B cell (primary cell): ENCODE data around the gene MAP3K13. TPM values are rescaled to one million over a fixed set of nuclear protein-coding genes. Genes with fewer than 3 reads are reported as not detected.

ENCODE experiments used
- ATAC-seq: fragments of 200-7000 bp; cut with Tn5 transposase; one replicate; pipeline ENCODE4 v1.10.0; 2021; ENCODE audit warnings: low read depth, mild to moderate bottlenecking, moderate number of reproducible peaks, moderate library complexity
- CTCF ChIA-PET: fragments of 350-600 bp; sonication (Branson Sonifier 250); formaldehyde crosslinking; loops from one replicate; lab custom pipeline; 2021; ENCODE audit warnings: antibody characterized with exemption, inconsistent platforms; lab: Charles Lee
- POLR2A ChIA-PET: fragments of 350-600 bp; sonication (Branson Sonifier 250); formaldehyde crosslinking; loops from one replicate; lab custom pipeline; 2021; ENCODE audit warnings: antibody characterized with exemption; lab: Charles Lee
- DNase-seq: peaks from one replicate; pipeline ENCODE4 v3.0.0; 2013
- H2AFZ ChIP-seq: 2 replicates; pipeline ENCODE4 v1.6.1; 2012; ENCODE audit warnings: mild to moderate bottlenecking, low read depth, low read length; ENCODE audit not compliant: insufficient read depth, poor library complexity, severe bottlenecking
- H3K27ac ChIP-seq, 2 donors: 1 replicate in 1 of 2; 2 replicates in 1 of 2; pipeline ENCODE4 v1.5.1; 2012 to 2013; ENCODE audit warnings: low read length in 2 of 2, mild to moderate bottlenecking in 2 of 2, moderate library complexity in 1 of 2
- H3K27me3 ChIP-seq, 4 experiments: fragments of 200-600 bp in 1 of 4; sonication (generic) in 1 of 4; replicated peaks in 1 of 4; 1 replicate in 2 of 4; 2 replicates in 2 of 4; pipeline versions ENCODE4 v1.6.1 to v1.7.0; 2013 to 2016; ENCODE audit warnings: low read length in 3 of 4, mild to moderate bottlenecking in 2 of 4, mixed read lengths in 1 of 4, moderate library complexity in 1 of 4; ENCODE audit not compliant: insufficient read depth in 4 of 4, control insufficient read depth in 3 of 4; ENCODE audit errors: control extremely low read depth in 1 of 4
- H3K36me3 ChIP-seq, 2 experiments: replicated peaks in 1 of 2; 1 replicate in 1 of 2; 2 replicates in 1 of 2; pipeline versions ENCODE4 v1.6.1 to v1.7.1; 2013; ENCODE audit warnings: low read length in 1 of 2; ENCODE audit not compliant: insufficient read depth in 2 of 2, control insufficient read depth in 1 of 2; ENCODE audit errors: control extremely low read depth in 1 of 2, extremely low read depth in 1 of 2
- H3K4me1 ChIP-seq, 2 donors: fragments of 200-600 bp in 1 of 2; sonication (generic) in 1 of 2; 1 replicate in 1 of 2; 2 replicates in 1 of 2; pipeline versions ENCODE4 v1.5.1 to v1.6.1; 2013 to 2017; ENCODE audit warnings: low read length in 2 of 2; ENCODE audit not compliant: control insufficient read depth in 2 of 2, insufficient read depth in 2 of 2
- H3K4me2 ChIP-seq: replicated peaks from 2 replicates; pipeline ENCODE3; 2012; ENCODE audit warnings: mild to moderate bottlenecking, low read depth, low read length; ENCODE audit not compliant: poor library complexity, severe bottlenecking
- H3K4me3 ChIP-seq, 5 experiments: fragments of 200-600 bp in 1 of 5; sonication (generic) in 1 of 5; 1 replicate in 3 of 5; 2 replicates in 2 of 5; pipeline versions ENCODE4 v1.5.1 to v1.7.0; 2011 to 2016; ENCODE audit warnings: low read length in 4 of 5, mild to moderate bottlenecking in 4 of 5, low read depth in 2 of 5, control low read depth in 1 of 5, moderate library complexity in 1 of 5; ENCODE audit not compliant: insufficient read depth in 1 of 5; ENCODE audit errors: control extremely low read depth in 1 of 5, extremely low read depth in 1 of 5
- H3K79me2 ChIP-seq: fragments of 200-600 bp; sonication (generic); one replicate; pipeline ENCODE4 v1.6.0; 2016; ENCODE audit warnings: low read length; ENCODE audit not compliant: control insufficient read depth, insufficient read depth
- H3K9ac ChIP-seq: fragments of 200-600 bp; sonication (generic); 2 replicates; pipeline ENCODE4 v1.6.1; 2017; ENCODE audit warnings: mild to moderate bottlenecking, low read length, moderate library complexity
- H3K9me3 ChIP-seq, 3 donors: one replicate each; pipeline versions ENCODE4 v1.6.1 to v1.7.1; 2013; ENCODE audit warnings: low read length in 2 of 3; ENCODE audit not compliant: control insufficient read depth in 2 of 3, insufficient read depth in 1 of 3; ENCODE audit errors: control extremely low read depth in 1 of 3
- H4K20me1 ChIP-seq: 2 replicates; pipeline ENCODE4 v1.6.0; 2012; ENCODE audit warnings: mild to moderate bottlenecking, low read length; ENCODE audit not compliant: insufficient read depth, control insufficient read depth, poor library complexity, severe bottlenecking
- H3K27ac Mint-ChIP-seq: one replicate; pipeline ENCODE4 v1.8.0; 2021; ENCODE audit warnings: mixed read lengths
- H3K27me3 Mint-ChIP-seq: one replicate; pipeline ENCODE4 v1.8.0; 2021; ENCODE audit warnings: mixed read lengths
- H3K4me1 Mint-ChIP-seq: one replicate; pipeline ENCODE4 v1.8.0; 2021; ENCODE audit warnings: mixed read lengths
- H3K4me3 Mint-ChIP-seq: one replicate; pipeline ENCODE4 v1.8.0; 2021; ENCODE audit warnings: mixed read lengths
- H3K9me3 Mint-ChIP-seq: one replicate; pipeline ENCODE4 v1.8.0; 2022; ENCODE audit warnings: mixed read lengths; ENCODE audit not compliant: insufficient read depth
- EZH2 ChIP-seq: IDR thresholded peaks from 2 replicates; pipeline ENCODE4 v1.6.1; 2012; ENCODE audit warnings: borderline replicate concordance, low read depth, mild to moderate bottlenecking, moderate library complexity, low read length; ENCODE audit not compliant: insufficient read depth, poor library complexity, severe bottlenecking
- WGBS: methylation state at CpG from one replicate; pipeline ENCODE4 v1.1.5; 2013; ENCODE audit warnings: missing lambda C conversion rate; ENCODE audit not compliant: insufficient coverage; 5-methylcytosine and 5-hydroxymethylcytosine counted together
- intact Hi-C: fragments of 100-400 bp; cut with micrococcal nuclease; formaldehyde crosslinking; loops from one replicate; pipeline ENCODE4 v1.10.0; 2022
- polyA plus RNA-seq: library from polyadenylated mRNA; depleted of rRNA; stranded (reverse); fragments of >200 nt; gene quantifications from 2 replicates; pipeline ENCODE4 v1.2.3, GENCODE V29; 2012
- total RNA-seq, 2 donors: library from RNA; stranded (reverse); fragments of 120-200 nt in 1 of 2; gene quantifications; 1 replicate in 1 of 2; 2 replicates in 1 of 2; pipeline versions ENCODE4 v1.2.3 to v1.2.4, GENCODE V29; 2013 to 2022
- TF ChIP-seq, protein P1 (sequence below): fragments of 200-600 bp; IDR thresholded peaks from one replicate; pipeline ENCODE4 v1.8.0; 2022; ENCODE audit warnings: antibody characterized with exemption, mild to moderate bottlenecking

MAP3K13 gene
- total and polyA plus RNA-seq, 2 donors (not counting 1 experiment from before 2014, with no cell fraction given) = 5.7 to 9.2 TPM

DNA sequence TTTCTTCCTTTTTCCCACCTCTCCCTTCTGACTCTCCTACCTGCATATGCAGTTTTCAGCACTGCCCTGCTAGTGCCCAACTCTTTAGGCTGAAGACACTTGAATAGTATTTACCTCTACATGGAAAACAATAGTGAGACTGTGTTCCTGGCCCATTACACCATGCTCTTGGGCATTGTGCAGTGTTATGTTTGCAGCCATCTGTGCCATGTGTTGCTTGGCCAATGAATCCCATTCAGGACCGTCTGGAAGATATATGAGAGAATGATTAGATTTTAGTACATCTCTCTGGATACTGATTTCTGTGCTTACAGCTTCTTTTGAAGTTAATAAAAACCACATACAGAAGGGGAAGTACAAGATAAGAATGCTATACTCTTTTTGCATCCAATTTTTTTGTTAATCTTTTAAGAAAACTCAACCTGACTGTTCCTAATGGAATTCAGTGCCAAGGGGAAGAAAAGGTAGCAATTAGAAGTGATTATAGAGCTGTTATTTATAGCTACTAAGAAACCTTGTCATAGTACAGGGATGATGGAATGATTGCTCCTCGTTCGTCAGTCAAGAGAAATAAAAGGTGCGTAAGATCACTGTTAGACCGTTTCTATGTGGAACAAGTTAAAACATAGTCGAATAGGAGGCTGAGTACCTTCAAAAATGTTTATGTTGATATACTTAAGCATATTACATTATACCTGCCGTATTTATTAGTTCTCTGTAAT is 77.0 kb downstream of the MAP3K13 start:
- H4K20me1 ChIP-seq = no peaks in the 10 kb centered on the region
- TF ChIP-seq, protein P1, sequence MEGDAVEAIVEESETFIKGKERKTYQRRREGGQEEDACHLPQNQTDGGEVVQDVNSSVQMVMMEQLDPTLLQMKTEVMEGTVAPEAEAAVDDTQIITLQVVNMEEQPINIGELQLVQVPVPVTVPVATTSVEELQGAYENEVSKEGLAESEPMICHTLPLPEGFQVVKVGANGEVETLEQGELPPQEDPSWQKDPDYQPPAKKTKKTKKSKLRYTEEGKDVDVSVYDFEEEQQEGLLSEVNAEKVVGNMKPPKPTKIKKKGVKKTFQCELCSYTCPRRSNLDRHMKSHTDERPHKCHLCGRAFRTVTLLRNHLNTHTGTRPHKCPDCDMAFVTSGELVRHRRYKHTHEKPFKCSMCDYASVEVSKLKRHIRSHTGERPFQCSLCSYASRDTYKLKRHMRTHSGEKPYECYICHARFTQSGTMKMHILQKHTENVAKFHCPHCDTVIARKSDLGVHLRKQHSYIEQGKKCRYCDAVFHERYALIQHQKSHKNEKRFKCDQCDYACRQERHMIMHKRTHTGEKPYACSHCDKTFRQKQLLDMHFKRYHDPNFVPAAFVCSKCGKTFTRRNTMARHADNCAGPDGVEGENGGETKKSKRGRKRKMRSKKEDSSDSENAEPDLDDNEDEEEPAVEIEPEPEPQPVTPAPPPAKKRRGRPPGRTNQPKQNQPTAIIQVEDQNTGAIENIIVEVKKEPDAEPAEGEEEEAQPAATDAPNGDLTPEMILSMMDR = no peak
- no peak for TF ChIP-seq EZH2
- no peaks in the 10 kb centered on the region for H3K79me2 ChIP-seq
- no peak overlapping the region for H2AFZ ChIP-seq
- POLR2A ChIA-PET = no interaction called here
- H3K27ac ChIP-seq = no peak overlapping the region
- CTCF ChIA-PET = no interaction called here
- intact Hi-C loops = no loop called here
- Mint-ChIP-seq H3K4me1 (no peaks in the 10 kb centered on the region), H3K27ac (no peak overlapping the region), H3K9me3 (no peaks in the 10 kb centered on the region), H3K27me3 (peaks cover 16% of the 10 kb centered on the region), H3K4me3 (no peak overlapping the region)
- no peak overlapping the region for H3K4me3 ChIP-seq
- H3K4me2 ChIP-seq = no peak overlapping the region
- no peak for DNase-seq
- H3K27me3 ChIP-seq = no peaks in the 10 kb centered on the region
- no peaks in the 10 kb centered on the region for H3K9me3 ChIP-seq
- WGBS = no CpG with 5 or more reads among the region's 7 CpGs
- no peak overlapping the region for H3K9ac ChIP-seq
- ATAC-seq = no peak
- H3K4me1 ChIP-seq = no peaks in the 10 kb centered on the region
- no peaks in the 10 kb centered on the region for H3K36me3 ChIP-seq

- Mint-ChIP-seq H3K9me3 (no peaks in the 10 kb centered on the region), H3K27ac (no peak overlapping the region), H3K4me3 (no peak overlapping the region), H3K4me1 (no peaks in the 10 kb centered on the region), H3K27me3 (peaks cover 15% of the 10 kb centered on the region)
- Histone ChIP-seq H4K20me1 (no peaks in the 10 kb centered on the region), H3K4me1 (no peaks in the 10 kb centered on the region), H3K36me3 (no peaks in the 10 kb centered on the region), H3K4me3 (no peak overlapping the region), H3K79me2 (no peaks in the 10 kb centered on the region), H3K9ac (no peak overlapping the region), H2AFZ (no peak overlapping the region), H3K4me2 (no peak overlapping the region), H3K27ac (no peak overlapping the region), H3K27me3 (no peaks in the 10 kb centered on the region), H3K9me3 (no peaks in the 10 kb centered on the region)
- ATAC-seq = no peak
- POLR2A ChIA-PET = no interaction called here
- CTCF ChIA-PET = no interaction called here
- WGBS = no CpG with 5 or more reads among the region's 6 CpGs
- TF ChIP-seq EZH2 = no peak
- TF ChIP-seq, protein P1 = no peak
- no peak for DNase-seq
- intact Hi-C loops = no loop called here
Measured at GRCh38 chr3:185442031-185442430, 79.1 kb downstream of the MAP3K13 start.
